Spleen (tissue), 11 donors: ENCODE measurements around the gene SLC22A5. TPM values are rescaled to one million over a fixed set of nuclear protein-coding genes. Genes with fewer than 3 reads are reported as not detected.

Experiments used
- DNase-seq: peaks from one replicate; pipeline ENCODE4 v3.0.0-alpha.2; 2020
- H3K27ac ChIP-seq, 8 donors: fragments of 200-600 bp; sonication (generic) in 7 of 8; 1 replicate in 4 of 8; 2 replicates in 4 of 8; pipeline versions ENCODE4 v1.5.0 to v1.8.0; 2016 to 2021; ENCODE audit warnings: inconsistent platforms in 4 of 8, mild to moderate bottlenecking in 4 of 8, moderate library complexity in 1 of 8
- H3K27me3 ChIP-seq, 7 donors: fragments of 200-600 bp; sonication (generic) in 6 of 7; replicated peaks in 1 of 7; 1 replicate in 4 of 7; 2 replicates in 3 of 7; pipeline versions ENCODE4 v1.5.0 to v1.8.0; 2016 to 2021; ENCODE audit warnings: inconsistent platforms in 3 of 7, mild to moderate bottlenecking in 1 of 7
- H3K36me3 ChIP-seq, 6 donors: fragments of 200-600 bp; sonication (generic) in 5 of 6; 1 replicate in 4 of 6; 2 replicates in 2 of 6; pipeline versions ENCODE4 v1.5.0 to v1.8.0; 2016 to 2021; ENCODE audit warnings: inconsistent platforms in 2 of 6
- H3K4me1 ChIP-seq, 6 donors: fragments of 200-600 bp; sonication (generic) in 5 of 6; 1 replicate in 3 of 6; 2 replicates in 3 of 6; pipeline versions ENCODE4 v1.5.0 to v1.8.0; 2016 to 2021; ENCODE audit warnings: inconsistent platforms in 3 of 6
- H3K4me3 ChIP-seq, 8 donors: fragments of 200-600 bp; sonication (generic) in 7 of 8; 1 replicate in 4 of 8; 2 replicates in 4 of 8; pipeline versions ENCODE4 v1.5.0 to v1.8.0; 2016 to 2021; ENCODE audit warnings: inconsistent platforms in 4 of 8, mild to moderate bottlenecking in 4 of 8, moderate library complexity in 2 of 8
- H3K9me3 ChIP-seq, 8 donors: fragments of 200-600 bp; sonication (generic) in 7 of 8; 1 replicate in 4 of 8; 2 replicates in 4 of 8; pipeline versions ENCODE4 v1.5.0 to v1.8.0; 2016 to 2021; ENCODE audit warnings: inconsistent platforms in 4 of 8
- POLR2A ChIP-seq, 3 donors: fragments of 450-650 bp; IDR thresholded peaks; one replicate each; pipeline ENCODE4 v1.5.1; 2017; ENCODE audit warnings: antibody characterized with exemption in 3 of 3, mild to moderate bottlenecking in 1 of 3
- POLR2AphosphoS5 ChIP-seq, 3 donors: sonication (generic); formaldehyde crosslinking; IDR thresholded peaks; one replicate each; pipeline ENCODE4 v1.5.1; 2017; ENCODE audit warnings: antibody characterized with exemption in 3 of 3
- WGBS, 5 donors: extraction: QIAGEN DNeasy Blood & Tissue Kit in 3 of 5; methylation state at CpG; one replicate each; pipeline versions ENCODE4 v1.1.5 to v1.1.7; 2013 to 2018; 5-methylcytosine and 5-hydroxymethylcytosine counted together
- intact Hi-C: fragments of 100-400 bp; cut with DNase I; formaldehyde crosslinking; loops from one replicate; pipeline ENCODE4 v1.15.0; 2023; ENCODE audit warnings: low total_unique reads
- polyA plus RNA-seq, 3 donors: library from polyadenylated mRNA; stranded (reverse); fragments of 200-250 nt; gene quantifications; one replicate each; pipeline ENCODE4 v1.2.1, GENCODE V29; 2013
- total RNA-seq, 7 donors: library from RNA; depleted of rRNA in 3 of 7; stranded (reverse); fragments of >200 nt in 3 of 7; fragmentation: NEBNext Ultra II Directional in 4 of 7; extraction: Animal tissue kit (Norgen Biotek cat#: 25700) in 4 of 7; gene quantifications; one replicate each; pipeline versions ENCODE4 v1.1.0 to v1.2.1, GENCODE V29; 2016 to 2021
- TF ChIP-seq, protein P1 (sequence below), 11 experiments: fragments of 200-600 bp in 7 of 11; fragments of 450-650 bp in 4 of 11; sonication (generic) in 4 of 11; IDR thresholded peaks in 8 of 11; conservative IDR thresholded peaks in 3 of 11; 1 replicate in 7 of 11; 2 replicates in 4 of 11; pipeline versions ENCODE4 v1.4.0 to v1.8.0; 2016 to 2021; ENCODE audit warnings: antibody characterized with exemption in 11 of 11, inconsistent platforms in 4 of 11, mild to moderate bottlenecking in 1 of 11
- donor health status: healthy with polysubstance abuse.
- donor health status: DM: no; HTN: no; CAD: no; lungs with moderate emphysema.
- donor health status: DM: no; HTN: no; CAD: no.
- donor health status: Bipolar disorder and iron deficiency.
- donor health status: healthy.
- donor health status: DM: no; HTN: no; CAD: no.
- donor health status: DM: yes; HTN: yes; CAD: no.

Gene SLC22A5
- total and polyA plus RNA-seq, 10 donors = 2.4 to 9.2 (median 6.7) TPM

DNA sequence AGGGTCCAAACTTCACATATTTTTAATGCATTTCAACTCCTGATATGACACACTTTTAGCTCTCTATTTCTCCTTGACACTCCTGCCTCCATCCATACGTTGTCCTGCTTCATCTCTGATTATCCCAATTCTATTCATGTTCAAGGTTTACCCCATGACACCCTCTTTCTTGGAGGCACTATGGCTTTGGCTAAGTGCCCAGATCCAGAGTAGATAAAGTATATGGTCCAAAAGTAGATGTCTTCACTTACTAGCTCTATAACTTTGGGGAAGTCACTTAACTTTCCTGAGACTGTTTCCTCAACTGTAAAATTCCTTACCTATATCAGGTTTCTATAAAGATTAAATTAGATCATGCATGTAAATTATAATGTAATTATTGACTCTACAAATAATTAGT lies 36.1 kb downstream of the SLC22A5 start:
- Histone ChIP-seq H3K27ac (peak overlapping the region in 5 of 8 donors; percentile 2 to 99 (median 29)), H3K9me3 (no peaks in the 10 kb centered on the region), H3K36me3 (no peaks in the 10 kb centered on the region), H3K27me3 (no peaks in the 10 kb centered on the region), H3K4me1 (peaks cover 15 to 51% (median 35%) of the 10 kb centered on the region in 6 donors), H3K4me3 (no peak overlapping the region)
- WGBS, 5 donors = 50 to 76% (median 69%) methylated on average over 1 of the region's 1 CpG
- no peak for DNase-seq
- TF ChIP-seq POLR2AphosphoS5 (IDR thresholded peaks at IDR 0.05) (no peak), POLR2A (IDR thresholded peaks at IDR 0.05) (no peak)
- TF ChIP-seq, protein P1, sequence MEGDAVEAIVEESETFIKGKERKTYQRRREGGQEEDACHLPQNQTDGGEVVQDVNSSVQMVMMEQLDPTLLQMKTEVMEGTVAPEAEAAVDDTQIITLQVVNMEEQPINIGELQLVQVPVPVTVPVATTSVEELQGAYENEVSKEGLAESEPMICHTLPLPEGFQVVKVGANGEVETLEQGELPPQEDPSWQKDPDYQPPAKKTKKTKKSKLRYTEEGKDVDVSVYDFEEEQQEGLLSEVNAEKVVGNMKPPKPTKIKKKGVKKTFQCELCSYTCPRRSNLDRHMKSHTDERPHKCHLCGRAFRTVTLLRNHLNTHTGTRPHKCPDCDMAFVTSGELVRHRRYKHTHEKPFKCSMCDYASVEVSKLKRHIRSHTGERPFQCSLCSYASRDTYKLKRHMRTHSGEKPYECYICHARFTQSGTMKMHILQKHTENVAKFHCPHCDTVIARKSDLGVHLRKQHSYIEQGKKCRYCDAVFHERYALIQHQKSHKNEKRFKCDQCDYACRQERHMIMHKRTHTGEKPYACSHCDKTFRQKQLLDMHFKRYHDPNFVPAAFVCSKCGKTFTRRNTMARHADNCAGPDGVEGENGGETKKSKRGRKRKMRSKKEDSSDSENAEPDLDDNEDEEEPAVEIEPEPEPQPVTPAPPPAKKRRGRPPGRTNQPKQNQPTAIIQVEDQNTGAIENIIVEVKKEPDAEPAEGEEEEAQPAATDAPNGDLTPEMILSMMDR (IDR thresholded peaks at IDR 0.05 in 8 of 11, conservative IDR thresholded peaks at IDR 0.05 in 3 of 11) = no peak
- intact Hi-C loops = no loop called here

GRCh38 chr5:132406144-132406783 lies 36.8 kb downstream of the SLC22A5 start:
- DNase-seq = no peak
- WGBS, 5 donors = 77 to 86% (median 83%) methylated on average over 4 of the region's 4 CpGs
- intact Hi-C loops = no loop called here
- Histone ChIP-seq H3K36me3 (no peaks in the 10 kb centered on the region), H3K27ac (peak overlapping the region in 6 of 8 donors; percentile 2 to 99 (median 36)), H3K9me3 (no peaks in the 10 kb centered on the region), H3K4me3 (no peak overlapping the region), H3K4me1 (peaks cover 15 to 55% (median 36%) of the 10 kb centered on the region in 6 donors), H3K27me3 (no peaks in the 10 kb centered on the region)
- no peak for TF ChIP-seq POLR2AphosphoS5 (IDR thresholded peaks at IDR 0.05)
- TF ChIP-seq POLR2A (IDR thresholded peaks at IDR 0.05) = no peak
- TF ChIP-seq, protein P1 (IDR thresholded peaks at IDR 0.05 in 8 of 11, conservative IDR thresholded peaks at IDR 0.05 in 3 of 11) = no peak

DNA sequence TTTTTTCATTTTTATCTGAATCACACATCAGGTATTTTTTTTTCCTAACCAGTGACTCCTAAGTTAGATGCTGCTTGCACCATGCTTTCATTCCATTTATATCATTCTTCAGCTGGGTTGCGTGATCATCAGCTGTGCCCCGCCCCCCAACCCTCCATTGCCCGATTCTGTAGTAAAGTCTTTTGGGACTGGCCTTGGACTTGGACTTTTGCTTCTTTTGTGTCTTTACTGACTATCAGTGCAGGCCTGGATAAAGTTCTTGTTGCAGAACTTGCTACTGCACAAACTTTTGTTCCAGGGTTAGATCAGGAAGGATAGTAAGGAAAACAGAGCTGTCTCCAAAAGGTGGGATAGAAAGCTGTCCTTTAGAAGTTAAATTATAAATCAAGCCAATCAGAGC lies 38.5 kb downstream of the SLC22A5 start:
- H3K9me3 ChIP-seq = no peaks in the 10 kb centered on the region
- no peaks in the 10 kb centered on the region for H3K27me3 ChIP-seq
- 86 to 96% (median 88%) methylated on average over 3 of the region's 3 CpGs for WGBS, 5 donors
- H3K36me3 ChIP-seq = no peaks in the 10 kb centered on the region
- TF ChIP-seq POLR2AphosphoS5 (IDR thresholded peaks at IDR 0.05) (no peak), POLR2A (IDR thresholded peaks at IDR 0.05) (no peak)
- TF ChIP-seq, protein P1 (IDR thresholded peaks at IDR 0.05 in 8 of 11, conservative IDR thresholded peaks at IDR 0.05 in 3 of 11) = no peak
- peaks cover 18 to 72% (median 53%) of the 10 kb centered on the region in 6 donors for H3K4me1 ChIP-seq
- no peak for DNase-seq
- H3K4me3 ChIP-seq = no peak overlapping the region
- H3K27ac ChIP-seq = peak overlapping the region in 7 of 8 donors; percentile 98 to 99 (median 99)
- intact Hi-C loops = no loop called here

DNA sequence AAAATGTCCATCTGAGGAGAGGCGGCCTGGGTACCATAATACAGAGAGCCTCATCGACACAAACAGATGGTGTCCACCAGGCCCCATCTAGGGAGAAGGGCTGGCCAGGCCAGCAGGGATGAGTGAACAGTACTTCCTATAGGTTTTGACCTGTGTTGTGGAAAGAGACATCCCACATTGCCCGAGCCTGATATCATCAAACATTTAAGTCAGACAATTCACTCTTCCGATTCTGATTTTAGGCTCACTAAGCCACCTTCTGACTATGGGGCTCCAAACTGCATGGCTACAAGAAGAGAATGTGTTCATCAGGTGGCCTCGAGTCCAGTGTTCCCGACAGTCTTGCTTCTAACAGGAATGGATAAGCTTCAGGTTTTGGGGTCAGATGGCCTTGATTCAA lies 38.9 kb downstream of the SLC22A5 start:
- Histone ChIP-seq H3K27me3 (no peaks in the 10 kb centered on the region), H3K4me3 (no peak overlapping the region), H3K36me3 (no peaks in the 10 kb centered on the region), H3K4me1 (peaks cover 20 to 77% (median 57%) of the 10 kb centered on the region in 6 donors), H3K9me3 (no peaks in the 10 kb centered on the region), H3K27ac (peak overlapping the region; percentile 89 to 99 (median 99))
- TF ChIP-seq, protein P1 (IDR thresholded peaks at IDR 0.05 in 8 of 11, conservative IDR thresholded peaks at IDR 0.05 in 3 of 11) = no peak
- no peak for TF ChIP-seq POLR2A (IDR thresholded peaks at IDR 0.05)
- no peak for TF ChIP-seq POLR2AphosphoS5 (IDR thresholded peaks at IDR 0.05)
- intact Hi-C loops = no loop called here
- DNase-seq = no peak
- WGBS, 5 donors = 76 to 90% (median 80%) methylated on average over 6 of the region's 6 CpGs
